IMR-90 (cell line): Measurements from ENCODE around the gene DOCK4. TPM values are rescaled to one million over a fixed set of nuclear protein-coding genes. Genes with fewer than 3 reads are reported as not detected.

Experiments used
- ATAC-seq: fragments of 200-7000 bp; cut with Tn5 transposase; 2 replicates; pipeline ENCODE4 v1.9.1; 2020; ENCODE audit warnings: low read depth, mild to moderate bottlenecking, moderate library complexity
- BruUV-seq: library from RNA; stranded (reverse); fragments of 400-500 nt; replicated peaks from 2 replicates; lab custom pipeline; 2021; lab: Mats Ljungman, UMichigan
- CTCF ChIA-PET: fragments of 300-600 bp; formaldehyde crosslinking; extraction: SDS; loops from one replicate; lab custom pipeline; 2021; ENCODE audit warnings: antibody characterized with exemption; lab: Yijun Ruan, JAX
- POLR2A ChIA-PET: fragments of 300-600 bp; sonication (Branson Sonifier 250); formaldehyde crosslinking; loops from one replicate; lab custom pipeline; 2022; ENCODE audit warnings: antibody characterized with exemption; ENCODE audit not compliant: unreplicated experiment; lab: Charles Lee
- DNase-seq: peaks from one replicate; pipeline ENCODE4 v3.0.0; 2013
- H2AFZ ChIP-seq: replicated peaks from 2 replicates; pipeline ENCODE3; 2013; ENCODE audit warnings: low read length, mild to moderate bottlenecking; ENCODE audit not compliant: poor library complexity
- H2AK5ac ChIP-seq: 2 replicates; pipeline ENCODE4 v1.6.1; 2013; ENCODE audit warnings: low read depth, low read length, inconsistent platforms
- H2AK9ac ChIP-seq: replicated peaks from 2 replicates; pipeline ENCODE3; 2013; ENCODE audit warnings: mild to moderate bottlenecking, low read depth, low read length, moderate library complexity; ENCODE audit not compliant: poor library complexity
- H2BK120ac ChIP-seq: 2 replicates; pipeline ENCODE4 v1.6.1; 2013; ENCODE audit warnings: low read depth, low read length, inconsistent platforms
- H2BK15ac ChIP-seq: 3 replicates; pipeline ENCODE4 v1.6.1; 2013; ENCODE audit warnings: low read depth, low read length, inconsistent platforms
- H2BK20ac ChIP-seq: 2 replicates; pipeline ENCODE4 v1.6.1; 2013; ENCODE audit warnings: low read depth, mild to moderate bottlenecking, inconsistent platforms, low read length, moderate library complexity
- H2BK5ac ChIP-seq: 2 replicates; pipeline ENCODE4 v1.6.1; 2013; ENCODE audit warnings: mild to moderate bottlenecking, low read depth, low read length, inconsistent platforms; ENCODE audit not compliant: poor library complexity, severe bottlenecking
- H3K14ac ChIP-seq: replicated peaks from 2 replicates; pipeline ENCODE4 v1.6.1; 2013; ENCODE audit warnings: low read depth, low read length, inconsistent platforms
- H3K18ac ChIP-seq: 2 replicates; pipeline ENCODE4 v1.6.1; 2013; ENCODE audit warnings: low read depth, low read length, control low read depth
- H3K23ac ChIP-seq: 2 replicates; pipeline ENCODE4 v1.6.1; 2013; ENCODE audit warnings: low read depth, low read length, inconsistent platforms
- H3K27ac ChIP-seq: 2 replicates; pipeline ENCODE4 v1.5.1; 2013; ENCODE audit warnings: mild to moderate bottlenecking, control low read depth, low read length; ENCODE audit not compliant: insufficient read depth
- H3K27me3 ChIP-seq: 2 replicates; pipeline ENCODE4 v1.6.1; 2013; ENCODE audit warnings: low read length; ENCODE audit not compliant: control insufficient read depth, insufficient read depth
- H3K36me3 ChIP-seq: 2 replicates; pipeline ENCODE4 v1.6.1; 2013; ENCODE audit warnings: low read length, mixed read lengths; ENCODE audit not compliant: control insufficient read depth, insufficient read depth
- H3K4ac ChIP-seq: 2 replicates; pipeline ENCODE4 v1.6.1; 2013; ENCODE audit warnings: low read depth, low read length, inconsistent platforms
- H3K4me1 ChIP-seq: 2 replicates; pipeline ENCODE4 v1.6.1; 2013; ENCODE audit warnings: low read length, mixed read lengths; ENCODE audit not compliant: control insufficient read depth, insufficient read depth
- H3K4me2 ChIP-seq: 2 replicates; pipeline ENCODE4 v1.6.1; 2013; ENCODE audit warnings: low read depth, mild to moderate bottlenecking, control low read depth, low read length, moderate library complexity
- H3K4me3 ChIP-seq: 2 replicates; pipeline ENCODE4 v1.5.1; 2013; ENCODE audit warnings: low read depth, mild to moderate bottlenecking, control low read depth, low read length, moderate library complexity; ENCODE audit not compliant: insufficient read depth
- H3K56ac ChIP-seq: 2 replicates; pipeline ENCODE4 v1.6.1; 2013; ENCODE audit warnings: low read length, inconsistent platforms; ENCODE audit not compliant: insufficient read depth; ENCODE audit errors: extremely low read depth
- H3K79me1 ChIP-seq, 2 experiments: 2 replicates each; pipeline ENCODE4 v1.6.1; 2013; ENCODE audit warnings: low read length in 2 of 2, inconsistent platforms in 1 of 2, low read depth in 1 of 2
- H3K9ac ChIP-seq: 2 replicates; pipeline ENCODE4 v1.6.1; 2013; ENCODE audit warnings: low read depth, low read length, control low read depth
- H3K9me1 ChIP-seq: 2 replicates; pipeline ENCODE4 v1.6.1; 2013; ENCODE audit warnings: low read length, inconsistent platforms; ENCODE audit not compliant: insufficient read depth
- H3K9me3 ChIP-seq: 2 replicates; pipeline ENCODE4 v1.6.1; 2013; ENCODE audit warnings: low read length; ENCODE audit not compliant: control insufficient read depth, insufficient read depth
- H4K20me1 ChIP-seq: 2 replicates; pipeline ENCODE4 v1.6.1; 2013; ENCODE audit warnings: low read length, inconsistent platforms; ENCODE audit not compliant: insufficient read depth
- H4K5ac ChIP-seq: 2 replicates; pipeline ENCODE4 v1.6.1; 2013; ENCODE audit warnings: mild to moderate bottlenecking, low read depth, low read length, control low read depth
- H4K8ac ChIP-seq, 2 experiments: 2 replicates each; pipeline ENCODE4 v1.6.1; 2013; ENCODE audit warnings: low read depth in 2 of 2, low read length in 2 of 2, control low read depth in 1 of 2, inconsistent platforms in 1 of 2
- H4K91ac ChIP-seq: 2 replicates; pipeline ENCODE4 v1.6.1; 2013; ENCODE audit warnings: low read depth, low read length, inconsistent platforms; ENCODE audit not compliant: insufficient read depth
- BHLHE40 ChIP-seq: fragments of 150-350 bp; IDR thresholded peaks from 2 replicates; pipeline ENCODE4 v1.6.1; 2016; ENCODE audit warnings: mild to moderate bottlenecking, low read depth, low read length
- CEBPB ChIP-seq: IDR thresholded peaks from 2 replicates; pipeline ENCODE4 v1.6.1; 2012; ENCODE audit warnings: low read depth, low read length, improper control_type of control experiment
- CHD1 ChIP-seq: IDR thresholded peaks from 2 replicates; pipeline ENCODE4 v1.6.1; 2012; ENCODE audit warnings: low read depth, low read length, improper control_type of control experiment
- ELK1 ChIP-seq: fragments of 150-350 bp; IDR thresholded peaks from 2 replicates; pipeline ENCODE4 v1.6.1; 2016; ENCODE audit warnings: low read depth, mild to moderate bottlenecking, low read length, moderate library complexity, borderline replicate concordance
- FOS ChIP-seq: fragments of 150-350 bp; IDR thresholded peaks from 2 replicates; pipeline ENCODE4 v1.6.1; 2016; ENCODE audit warnings: low read depth, low read length
- MAFK ChIP-seq: IDR thresholded peaks from 2 replicates; pipeline ENCODE4 v1.6.1; 2012; ENCODE audit warnings: low read depth, low read length, improper control_type of control experiment
- MAZ ChIP-seq: IDR thresholded peaks from 2 replicates; pipeline ENCODE4 v1.6.1; 2012; ENCODE audit warnings: low read depth, mild to moderate bottlenecking, low read length, improper control_type of control experiment, moderate library complexity, borderline replicate concordance
- MXI1 ChIP-seq: IDR thresholded peaks from 2 replicates; pipeline ENCODE4 v1.6.1; 2012; ENCODE audit warnings: low read depth, mild to moderate bottlenecking, low read length, moderate library complexity, borderline replicate concordance
- NFE2L2 ChIP-seq: fragments of 150-350 bp; IDR thresholded peaks from 2 replicates; pipeline ENCODE4 v1.6.1; 2016; ENCODE audit warnings: low read depth, mild to moderate bottlenecking, low read length
- POLR2A ChIP-seq: IDR thresholded peaks from 2 replicates; pipeline ENCODE4 v1.6.1; 2012; ENCODE audit warnings: mild to moderate bottlenecking, low read depth, low read length
- RAD21 ChIP-seq: IDR thresholded peaks from 2 replicates; pipeline ENCODE4 v1.6.1; 2012; ENCODE audit warnings: low read length, improper control_type of control experiment
- RCOR1 ChIP-seq: IDR thresholded peaks from 2 replicates; pipeline ENCODE4 v1.6.1; 2012; ENCODE audit warnings: mild to moderate bottlenecking, low read length, improper control_type of control experiment; ENCODE audit not compliant: insufficient replicate concordance
- RFX5 ChIP-seq: IDR thresholded peaks from 2 replicates; pipeline ENCODE4 v1.8.0; 2012; ENCODE audit warnings: low read depth, mild to moderate bottlenecking, low read length, moderate library complexity
- SMC3 ChIP-seq: fragments of 150-350 bp; IDR thresholded peaks from 2 replicates; pipeline ENCODE4 v1.6.1; 2016; ENCODE audit warnings: low read depth, mild to moderate bottlenecking, antibody characterized with exemption, low read length, moderate library complexity
- WGBS, 2 experiments: methylation state at CpG; one replicate each; pipeline versions ENCODE4 v1.1.5 to v1.1.7; 2013; ENCODE audit warnings: missing lambda C conversion rate in 2 of 2; ENCODE audit not compliant: insufficient read length in 1 of 2; ENCODE audit errors: extremely low coverage in 2 of 2; 5-methylcytosine and 5-hydroxymethylcytosine counted together
- dilution Hi-C: fragments of 300-500 bp; cut with HindIII; formaldehyde crosslinking; loops from one replicate; pipeline ENCODE4 v1.14.3; 2018; ENCODE audit warnings: low sequenced_read_pairs; ENCODE audit not compliant: unreplicated experiment
- in situ Hi-C: fragments of 300-500 bp; cut with MboI; formaldehyde crosslinking; loops from 3 replicates; pipeline ENCODE4 v1.14.3; 2019; ENCODE audit warnings: low sequenced_read_pairs, inconsistent platforms, mixed read lengths
- intact Hi-C: fragments of 100-400 bp; cut with micrococcal nuclease; formaldehyde crosslinking; loops from 2 replicates; pipeline ENCODE4 v1.10.0; 2022
- polyA plus RNA-seq, 3 experiments: library from polyadenylated mRNA; depleted of rRNA; stranded (reverse); fragments of >200 nt; gene quantifications; 2 replicates each; pipeline ENCODE4 v1.2.3, GENCODE V29; 2012; ENCODE audit warnings: low replicate concordance in 1 of 3
- total RNA-seq: library from RNA; depleted of rRNA; stranded (reverse); fragments of >200 nt; gene quantifications from 2 replicates; pipeline ENCODE4 v1.2.3, GENCODE V29; 2012
- TF ChIP-seq, protein P1 (sequence below): conservative IDR thresholded peaks from 2 replicates; pipeline ENCODE4 v1.5.1; 2012; ENCODE audit warnings: mild to moderate bottlenecking, low read depth, low read length, improper control_type of control experiment
- TF ChIP-seq, protein P2 (sequence below): fragments of 150-350 bp; IDR thresholded peaks from 2 replicates; pipeline ENCODE4 v1.6.1; 2017; ENCODE audit warnings: mild to moderate bottlenecking, antibody characterized with exemption, low read length, low read depth

Gene DOCK4
- total and polyA plus RNA-seq, 2 of the 4 experiments (the other 2 are of a cell fraction), result 4.4 to 12.2 TPM

GRCh38 chr7:112060625-112061024 lies 145.6 kb downstream of the DOCK4 start:
- CTCF ChIA-PET, result no interaction called here
- TF ChIP-seq RFX5, result no peak
- TF ChIP-seq CHD1, result no peak
- TF ChIP-seq BHLHE40, result no peak
- no peak for TF ChIP-seq ELK1
- TF ChIP-seq RAD21, result no peak
- TF ChIP-seq FOS, result no peak
- no peak for TF ChIP-seq NFE2L2
- no peak for TF ChIP-seq SMC3
- no peak for TF ChIP-seq MAFK
- TF ChIP-seq CEBPB, result no peak
- TF ChIP-seq MXI1, result no peak
- no peak for TF ChIP-seq POLR2A
- no peak for TF ChIP-seq RCOR1
- TF ChIP-seq, protein P1, sequence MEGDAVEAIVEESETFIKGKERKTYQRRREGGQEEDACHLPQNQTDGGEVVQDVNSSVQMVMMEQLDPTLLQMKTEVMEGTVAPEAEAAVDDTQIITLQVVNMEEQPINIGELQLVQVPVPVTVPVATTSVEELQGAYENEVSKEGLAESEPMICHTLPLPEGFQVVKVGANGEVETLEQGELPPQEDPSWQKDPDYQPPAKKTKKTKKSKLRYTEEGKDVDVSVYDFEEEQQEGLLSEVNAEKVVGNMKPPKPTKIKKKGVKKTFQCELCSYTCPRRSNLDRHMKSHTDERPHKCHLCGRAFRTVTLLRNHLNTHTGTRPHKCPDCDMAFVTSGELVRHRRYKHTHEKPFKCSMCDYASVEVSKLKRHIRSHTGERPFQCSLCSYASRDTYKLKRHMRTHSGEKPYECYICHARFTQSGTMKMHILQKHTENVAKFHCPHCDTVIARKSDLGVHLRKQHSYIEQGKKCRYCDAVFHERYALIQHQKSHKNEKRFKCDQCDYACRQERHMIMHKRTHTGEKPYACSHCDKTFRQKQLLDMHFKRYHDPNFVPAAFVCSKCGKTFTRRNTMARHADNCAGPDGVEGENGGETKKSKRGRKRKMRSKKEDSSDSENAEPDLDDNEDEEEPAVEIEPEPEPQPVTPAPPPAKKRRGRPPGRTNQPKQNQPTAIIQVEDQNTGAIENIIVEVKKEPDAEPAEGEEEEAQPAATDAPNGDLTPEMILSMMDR, result no peak
- TF ChIP-seq MAZ, result no peak
- TF ChIP-seq, protein P2, sequence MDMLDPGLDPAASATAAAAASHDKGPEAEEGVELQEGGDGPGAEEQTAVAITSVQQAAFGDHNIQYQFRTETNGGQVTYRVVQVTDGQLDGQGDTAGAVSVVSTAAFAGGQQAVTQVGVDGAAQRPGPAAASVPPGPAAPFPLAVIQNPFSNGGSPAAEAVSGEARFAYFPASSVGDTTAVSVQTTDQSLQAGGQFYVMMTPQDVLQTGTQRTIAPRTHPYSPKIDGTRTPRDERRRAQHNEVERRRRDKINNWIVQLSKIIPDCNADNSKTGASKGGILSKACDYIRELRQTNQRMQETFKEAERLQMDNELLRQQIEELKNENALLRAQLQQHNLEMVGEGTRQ, result no peak
- no peak overlapping the region for H3K4ac ChIP-seq
- POLR2A ChIA-PET, result no interaction called here
- H3K36me3 ChIP-seq, result no peaks in the 10 kb centered on the region
- no peak overlapping the region for H3K14ac ChIP-seq
- no peak overlapping the region for H2BK5ac ChIP-seq
- H3K9me3 ChIP-seq, result no peaks in the 10 kb centered on the region
- no peak overlapping the region for H3K27ac ChIP-seq
- no peaks in the 10 kb centered on the region for H3K9me1 ChIP-seq
- no peak overlapping the region for H4K5ac ChIP-seq
- H2AK9ac ChIP-seq, result no peak overlapping the region
- DNase-seq, result no peak
- intact Hi-C loops (no loop called here), dilution Hi-C loops (no loop called here), in situ Hi-C loops (no loop called here)
- no peak overlapping the region for H2AFZ ChIP-seq
- no peak overlapping the region for H3K4me2 ChIP-seq
- no peaks in the 10 kb centered on the region for H3K4me1 ChIP-seq
- H4K8ac ChIP-seq, result no peak overlapping the region
- no TSS peak for BruUV-seq
- H4K91ac ChIP-seq, result no peak overlapping the region
- no peak overlapping the region for H2BK15ac ChIP-seq
- no peak overlapping the region for H2BK20ac ChIP-seq
- H3K4me3 ChIP-seq, result no peak overlapping the region
- H4K20me1 ChIP-seq, result no peaks in the 10 kb centered on the region
- ATAC-seq, result no peak
- no peak overlapping the region for H2BK120ac ChIP-seq
- H3K18ac ChIP-seq, result no peak overlapping the region
- no peaks in the 10 kb centered on the region for H3K27me3 ChIP-seq
- H2AK5ac ChIP-seq, result no peak overlapping the region
- no peak overlapping the region for H3K23ac ChIP-seq
- H3K56ac ChIP-seq, result no peak overlapping the region
- no CpG with 5 or more reads among the region's 2 CpGs for whole genome bisulfite sequencing, 2 experiments
- H3K9ac ChIP-seq, result no peak overlapping the region
- H3K79me1 ChIP-seq, result peaks cover 3% of the 10 kb centered on the region in 2 experiments
